Renal cortex interstitium (tissue), 15 donors: Measurements from ENCODE around the gene CENPL. TPM values are rescaled to one million over a fixed set of nuclear protein-coding genes. Genes with fewer than 3 reads are reported as not detected.

Experiments used
- DNase-seq, 11 donors: peaks; one replicate each; pipeline ENCODE4 v3.0.0-alpha.2; 2013; ENCODE audit warnings: low read depth in 9 of 11, low spot score in 4 of 11; ENCODE audit errors: extremely low read depth in 1 of 11
- long read RNA-seq, 16 experiments: transcript quantifications; one replicate each; lab custom pipeline, GENCODE V29; 2026
- polyA plus RNA-seq, 3 donors: library from polyadenylated mRNA; unstranded; fragments of 120-200 nt; gene quantifications; one replicate each; pipeline ENCODE4 v1.2.1, GENCODE V29; 2013; ENCODE audit not compliant: insufficient read length in 3 of 3

The CENPL gene, protein sequence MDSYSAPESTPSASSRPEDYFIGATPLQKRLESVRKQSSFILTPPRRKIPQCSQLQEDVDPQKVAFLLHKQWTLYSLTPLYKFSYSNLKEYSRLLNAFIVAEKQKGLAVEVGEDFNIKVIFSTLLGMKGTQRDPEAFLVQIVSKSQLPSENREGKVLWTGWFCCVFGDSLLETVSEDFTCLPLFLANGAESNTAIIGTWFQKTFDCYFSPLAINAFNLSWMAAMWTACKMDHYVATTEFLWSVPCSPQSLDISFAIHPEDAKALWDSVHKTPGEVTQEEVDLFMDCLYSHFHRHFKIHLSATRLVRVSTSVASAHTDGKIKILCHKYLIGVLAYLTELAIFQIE
- polyA plus RNA-seq = 10 to 100 TPM in 2 of 3 donors, 1 to 10 TPM in 1; 9.7 to 13.0 (median 12.5) TPM
- long read RNA-seq, donor 1, partial matches to known transcripts = 0 of 1 reads
- long read RNA-seq, donor 1, other reads (novel, unspliced or antisense) = 0 of 1 reads
- long read RNA-seq, donor 2, partial matches to known transcripts = 0 of 2 reads
- long read RNA-seq, donor 2, other reads (novel, unspliced or antisense) = 0 of 2 reads
- long read RNA-seq, donor 3, partial matches to known transcripts = 0 of 1 reads
- long read RNA-seq, donor 3, other reads (novel, unspliced or antisense) = 0 of 1 reads
- long read RNA-seq, donor 4 = 0 reads
- long read RNA-seq, donor 5 = 0 reads
- long read RNA-seq, donor 6, partial matches to known transcripts = 0 of 3 reads
- long read RNA-seq, donor 6, other reads (novel, unspliced or antisense) = 0 of 3 reads
- long read RNA-seq, donor 7, partial matches to known transcripts = 0 of 2 reads
- long read RNA-seq, donor 7, other reads (novel, unspliced or antisense) = 0 of 2 reads
- long read RNA-seq, donor 8, partial matches to known transcripts = 0 of 1 reads
- long read RNA-seq, donor 8, other reads (novel, unspliced or antisense) = 0 of 1 reads
- long read RNA-seq, donor 9, partial matches to known transcripts = 0 of 2 reads
- long read RNA-seq, donor 9, other reads (novel, unspliced or antisense) = 0 of 2 reads
- long read RNA-seq, donor 10 = 0 reads
- long read RNA-seq, donor 11 = 0 reads
- long read RNA-seq, donor 12 = 0 reads
- long read RNA-seq, donor 13, partial matches to known transcripts = 0 of 4 reads
- long read RNA-seq, donor 13, other reads (novel, unspliced or antisense) = 0 of 4 reads
- long read RNA-seq, donor 14, partial matches to known transcripts = 0 of 1 reads
- long read RNA-seq, donor 14, other reads (novel, unspliced or antisense) = 0 of 1 reads
- long read RNA-seq, donor 15, partial matches to known transcripts = 0 of 1 reads
- long read RNA-seq, donor 15, other reads (novel, unspliced or antisense) = 0 of 1 reads
- long read RNA-seq, donor 16, transcript CENPL-201 (5 exons, 1,847 nt) = major isoform, 9 of 9 reads
- long read RNA-seq, donor 16, partial matches to known transcripts = 0 of 9 reads
- long read RNA-seq, donor 16, other reads (novel, unspliced or antisense) = 0 of 9 reads

DNA sequence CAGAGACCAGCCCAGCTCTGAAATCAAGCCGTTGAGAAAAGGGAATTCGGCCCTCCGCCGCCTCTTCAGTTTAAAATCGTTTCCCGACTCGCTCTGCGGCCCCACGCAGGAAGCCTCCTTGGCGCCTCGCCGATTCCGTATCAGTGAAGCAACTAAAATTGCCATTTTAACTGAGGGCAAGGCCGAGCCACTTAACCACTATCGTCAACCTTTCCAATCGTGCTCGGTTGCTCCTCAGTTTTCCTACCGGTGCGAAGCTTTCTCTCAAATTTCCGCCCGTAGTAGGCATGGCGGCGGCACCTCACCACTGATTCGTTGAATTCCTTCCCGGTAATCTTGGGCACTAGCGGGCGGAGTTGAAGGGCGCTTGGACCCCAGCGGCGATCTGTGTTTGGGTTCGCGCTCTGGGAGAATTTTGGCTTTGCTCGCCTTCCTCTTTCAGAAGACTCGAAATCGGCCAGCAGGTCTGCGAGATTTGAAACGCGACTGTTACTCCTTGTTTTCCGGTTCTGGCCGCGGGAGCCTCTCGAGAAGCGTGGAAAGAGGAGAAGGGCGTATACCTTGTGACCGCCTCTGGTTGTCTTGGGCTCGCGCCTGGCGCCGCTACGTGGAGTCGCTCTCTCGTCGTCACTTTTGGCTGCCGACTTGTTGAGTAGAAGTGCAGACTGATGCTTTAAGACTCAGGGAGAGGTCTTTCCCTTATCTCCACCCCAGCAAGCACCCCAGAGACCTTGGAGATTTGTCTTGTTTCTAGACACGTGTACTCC is at the start of gene CENPL, which contains the start of gene DARS2:
Gene CENPL, minus strand, starts transcription at position 569 of the 767 bp plus-strand sequence. CDS start 13,584 bp downstream, outside the sequence.
Gene DARS2, plus strand, starts transcription at position 359 of the 767 bp plus-strand sequence. CDS start 557 bp downstream, outside the sequence.
- DNase-seq = peak; percentile 87 to 98 (median 96)

DNA sequence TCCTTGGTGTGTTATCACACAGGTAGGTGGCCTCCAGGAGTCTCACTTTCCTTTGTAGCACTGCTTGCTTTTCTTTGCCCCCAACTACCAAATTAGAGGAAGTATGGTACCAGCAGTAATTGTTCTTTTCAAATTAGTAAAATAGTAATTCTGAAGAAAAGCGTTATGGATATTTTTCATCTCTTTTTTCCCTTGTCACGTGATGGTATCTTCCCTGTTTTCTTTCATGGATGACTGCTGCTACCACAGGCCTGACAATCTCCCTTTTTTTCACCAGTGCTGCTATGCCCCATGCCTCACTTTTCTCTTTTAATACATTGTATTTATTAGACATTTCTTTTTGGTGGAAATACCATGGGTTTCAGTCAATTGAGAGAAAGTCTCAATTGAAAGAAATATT is 46.8 kb upstream of the CENPL start:
- no peak for DNase-seq

DNA sequence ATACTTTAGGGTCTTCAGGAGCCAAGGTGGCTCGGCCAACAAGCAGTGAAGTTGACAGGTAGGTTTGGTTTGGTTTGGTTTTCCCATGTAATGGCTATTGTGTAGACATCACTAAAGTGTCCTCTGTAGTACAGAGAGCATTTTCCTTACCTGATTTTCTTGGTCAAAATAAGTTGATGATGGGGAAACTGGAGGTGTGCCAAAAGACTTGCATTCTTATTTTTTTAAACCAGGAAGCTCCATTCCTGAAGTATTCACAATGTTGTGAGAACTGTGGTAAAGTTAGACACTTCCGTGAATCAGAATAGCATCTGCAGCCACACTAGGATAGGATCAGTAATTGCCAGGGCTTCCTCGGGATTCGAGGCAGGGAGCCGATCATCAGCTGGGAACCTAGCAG is 46.4 kb upstream of the CENPL start:
- no peak for DNase-seq

DNA sequence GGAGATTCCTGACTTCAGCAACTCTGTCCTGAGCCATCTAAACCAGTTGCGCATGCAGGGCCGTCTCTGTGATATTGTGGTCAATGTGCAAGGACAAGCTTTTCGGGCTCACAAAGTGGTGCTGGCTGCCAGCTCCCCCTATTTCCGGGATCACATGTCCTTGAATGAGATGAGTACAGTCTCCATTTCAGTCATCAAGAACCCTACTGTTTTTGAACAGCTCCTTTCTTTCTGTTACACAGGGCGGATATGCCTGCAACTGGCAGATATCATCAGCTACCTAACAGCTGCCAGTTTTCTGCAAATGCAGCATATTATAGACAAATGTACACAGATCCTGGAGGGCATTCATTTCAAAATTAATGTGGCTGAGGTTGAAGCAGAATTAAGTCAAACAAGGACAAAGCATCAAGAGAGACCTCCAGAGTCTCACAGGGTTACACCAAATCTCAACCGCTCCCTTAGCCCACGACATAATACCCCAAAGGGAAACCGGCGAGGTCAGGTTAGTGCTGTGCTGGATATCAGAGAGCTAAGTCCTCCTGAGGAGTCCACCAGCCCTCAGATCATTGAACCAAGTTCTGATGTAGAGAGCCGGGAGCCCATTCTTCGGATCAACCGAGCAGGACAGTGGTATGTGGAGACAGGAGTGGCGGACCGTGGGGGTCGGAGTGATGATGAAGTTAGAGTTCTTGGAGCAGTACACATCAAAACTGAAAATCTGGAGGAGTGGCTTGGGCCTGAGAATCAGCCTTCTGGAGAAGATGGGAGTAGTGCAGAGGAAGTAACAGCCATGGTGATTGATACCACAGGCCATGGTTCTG is 45.8 kb upstream of the CENPL start:
- no peak for DNase-seq

DNA sequence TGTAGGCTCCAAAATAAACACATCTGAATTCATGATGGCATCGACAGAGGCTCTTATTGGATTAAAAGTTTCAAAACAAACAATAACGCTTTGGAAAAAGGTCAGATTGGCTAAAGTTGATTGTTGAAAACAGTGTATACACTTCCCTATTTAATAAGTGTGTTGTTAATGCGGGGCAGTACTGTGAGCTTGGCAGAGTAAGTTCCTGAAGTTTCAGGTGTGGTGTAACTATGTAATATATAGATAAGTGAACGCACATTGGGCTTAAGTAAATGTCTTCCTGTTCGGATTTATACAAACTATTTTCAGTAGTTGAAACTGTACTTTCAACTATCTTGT is 44.3 kb upstream of the CENPL start:
- no peak for DNase-seq

DNA sequence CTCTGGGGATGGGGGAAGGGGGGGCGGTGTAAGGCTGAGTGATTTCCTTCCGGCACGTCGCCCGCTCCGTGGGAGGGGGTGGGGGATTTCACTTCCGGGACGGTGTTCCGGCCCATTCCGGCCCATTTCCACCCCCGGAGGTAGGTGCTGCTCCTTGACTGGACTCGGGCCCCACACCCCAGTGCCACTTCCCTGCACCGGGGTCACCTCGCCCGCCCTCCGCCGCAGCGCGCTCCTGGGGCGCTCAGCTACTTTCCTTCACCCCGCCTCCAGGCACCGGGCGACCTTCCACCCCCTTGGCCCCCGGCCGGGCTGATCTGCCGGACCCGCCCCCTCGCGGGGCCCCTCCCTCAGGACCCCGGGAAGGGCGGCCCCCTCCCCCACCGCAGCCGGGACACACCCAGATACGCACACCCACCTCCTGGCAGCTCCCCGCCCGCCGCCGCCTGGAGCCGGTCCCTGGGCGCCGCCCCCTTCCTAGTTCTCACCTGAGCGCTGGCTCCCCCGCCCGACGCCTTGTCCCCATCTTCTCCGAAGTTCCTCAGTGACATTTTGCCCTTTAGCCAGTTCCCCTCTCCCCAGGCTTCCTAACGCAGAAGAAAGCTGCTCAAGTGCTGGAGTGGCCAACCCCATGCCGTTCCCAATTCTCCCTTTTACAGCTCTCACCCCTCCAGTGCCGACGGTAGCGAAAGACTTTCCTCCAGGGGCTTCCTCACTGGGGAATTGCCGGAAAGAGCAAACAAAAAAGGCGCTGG is 43.8 kb upstream of the CENPL start, which contains the start of gene ZBTB37:
Gene ZBTB37, plus strand, starts transcription at position 115 of the 755 bp plus-strand sequence. CDS start 1,846 bp downstream, outside the sequence.
- peak in 9 of 11 donors; percentile 44 to 82 (median 68) for DNase-seq

DNA sequence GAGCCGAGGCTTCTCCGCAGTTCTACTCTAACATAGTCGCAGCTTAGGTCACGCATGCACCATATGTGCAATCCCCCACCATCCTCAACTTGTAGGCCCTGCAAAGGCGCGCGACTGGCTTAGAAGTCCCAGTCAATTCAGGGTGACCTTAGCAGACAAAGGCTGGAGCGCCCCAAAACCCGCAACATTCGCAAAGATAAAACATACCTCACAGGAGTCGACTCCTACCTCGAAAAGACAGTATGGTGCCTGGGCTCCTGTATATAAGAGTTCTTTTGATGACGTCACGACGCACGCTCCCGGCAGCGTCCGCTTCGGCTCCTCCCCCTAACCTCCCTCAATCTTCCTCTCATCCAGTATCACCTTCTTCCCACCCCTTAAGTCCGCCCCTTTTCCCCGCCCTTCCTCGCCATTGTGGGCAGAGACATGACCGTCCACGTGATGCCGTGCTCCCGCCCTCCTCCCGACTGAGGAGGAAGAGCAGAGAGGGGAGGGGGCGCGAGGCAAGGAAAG is 43.1 kb upstream of the CENPL start, which contains the start of gene GAS5:
Gene GAS5, minus strand, starts transcription at position 237 of the 513 bp plus-strand sequence.
- peak; percentile 98 to 100 (median 100) for DNase-seq

DNA sequence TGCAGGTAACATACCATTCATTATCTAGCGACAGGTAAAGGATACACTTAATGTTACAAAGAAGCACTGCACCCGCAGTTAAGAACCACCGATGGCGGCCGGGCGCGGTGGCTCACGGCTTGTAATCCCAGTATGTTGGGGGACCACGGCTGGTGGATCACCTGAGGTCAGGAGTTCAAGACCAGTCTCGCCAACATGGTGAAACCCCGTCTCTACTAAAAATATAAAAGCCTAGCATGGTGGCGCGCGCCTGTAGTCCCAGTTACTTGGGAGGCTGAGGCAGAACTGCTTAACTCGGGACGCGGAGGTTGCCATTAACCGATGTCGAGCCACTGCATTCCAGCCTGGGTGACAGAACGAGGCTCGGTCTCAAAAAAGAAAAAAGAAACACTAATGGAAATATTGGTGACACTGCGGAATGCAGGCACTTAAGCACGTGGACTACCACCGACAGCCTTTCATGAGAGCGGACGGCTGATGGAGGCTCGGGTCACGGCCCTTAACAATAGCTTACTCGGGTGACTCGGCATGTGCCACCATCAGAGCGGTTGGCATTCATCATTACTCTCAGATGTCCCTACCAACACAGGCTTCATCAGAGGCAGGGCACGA is 42.6 kb upstream of the CENPL start:
- DNase-seq = peak in 1 of 11 donors; percentile 31

DNA sequence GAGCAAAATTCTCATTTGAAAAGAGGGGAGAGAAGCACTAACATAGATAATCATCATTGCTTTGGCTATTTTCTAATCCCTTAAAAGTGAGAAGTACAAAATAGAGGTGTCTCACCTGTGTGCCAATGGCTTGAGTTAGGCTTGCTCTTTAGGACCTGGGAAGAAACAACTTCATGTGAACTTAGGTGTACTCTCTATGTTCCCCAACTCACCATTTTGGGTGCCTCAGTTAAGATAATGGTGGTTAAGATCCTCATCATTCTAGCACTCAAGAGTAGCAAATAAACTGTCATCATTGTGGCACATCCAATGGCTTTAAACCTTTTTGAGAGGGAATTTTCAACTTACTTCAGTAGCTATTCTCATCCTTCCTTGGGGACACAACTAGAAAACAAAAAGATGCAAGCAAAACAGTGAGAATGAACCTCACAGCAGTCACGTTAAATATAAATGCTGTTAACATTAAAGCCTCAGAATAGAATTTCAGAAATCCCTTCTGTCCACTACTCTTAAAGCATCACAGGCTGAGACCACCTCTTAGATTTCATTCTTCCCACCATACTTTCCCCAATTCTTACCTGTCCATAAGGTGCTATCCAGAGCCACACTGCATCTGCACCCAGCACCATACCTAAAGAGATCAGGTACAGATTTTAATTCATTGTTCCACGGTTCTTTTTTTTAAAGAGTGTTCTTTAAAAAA is 41.9 kb upstream of the CENPL start:
- no peak for DNase-seq

DNA sequence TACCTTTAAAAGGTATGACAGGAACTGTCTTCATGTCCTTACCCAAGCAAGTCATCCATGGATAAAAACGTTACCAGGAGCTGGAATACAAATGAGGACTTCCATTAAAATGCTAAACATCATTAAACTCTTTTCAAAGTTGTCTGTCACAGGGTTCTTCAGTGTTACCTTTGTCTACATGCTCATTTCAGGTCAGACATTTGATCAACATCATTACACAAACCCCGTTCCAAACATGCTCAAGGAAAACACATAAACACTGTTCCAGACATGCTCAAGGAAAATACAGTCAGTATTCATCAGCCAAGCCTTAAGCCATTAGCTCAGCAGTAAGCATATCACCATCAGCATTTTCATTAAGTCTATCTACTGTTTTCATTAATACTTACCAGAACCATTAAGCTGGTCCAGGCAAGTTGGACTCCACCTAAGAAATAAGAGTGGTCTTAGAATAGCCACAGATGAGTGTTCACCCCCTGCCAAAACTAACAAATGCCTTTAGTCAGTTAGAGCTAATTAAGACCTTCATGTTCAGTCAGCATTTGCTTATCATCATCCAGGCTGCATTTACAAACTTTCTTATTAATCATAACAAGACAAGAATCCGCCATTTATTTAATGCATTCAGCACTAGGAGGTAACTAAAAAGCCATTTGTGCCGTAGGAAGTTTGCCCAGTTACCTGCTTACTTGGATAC is 40.9 kb upstream of the CENPL start:
- no peak for DNase-seq

DNA sequence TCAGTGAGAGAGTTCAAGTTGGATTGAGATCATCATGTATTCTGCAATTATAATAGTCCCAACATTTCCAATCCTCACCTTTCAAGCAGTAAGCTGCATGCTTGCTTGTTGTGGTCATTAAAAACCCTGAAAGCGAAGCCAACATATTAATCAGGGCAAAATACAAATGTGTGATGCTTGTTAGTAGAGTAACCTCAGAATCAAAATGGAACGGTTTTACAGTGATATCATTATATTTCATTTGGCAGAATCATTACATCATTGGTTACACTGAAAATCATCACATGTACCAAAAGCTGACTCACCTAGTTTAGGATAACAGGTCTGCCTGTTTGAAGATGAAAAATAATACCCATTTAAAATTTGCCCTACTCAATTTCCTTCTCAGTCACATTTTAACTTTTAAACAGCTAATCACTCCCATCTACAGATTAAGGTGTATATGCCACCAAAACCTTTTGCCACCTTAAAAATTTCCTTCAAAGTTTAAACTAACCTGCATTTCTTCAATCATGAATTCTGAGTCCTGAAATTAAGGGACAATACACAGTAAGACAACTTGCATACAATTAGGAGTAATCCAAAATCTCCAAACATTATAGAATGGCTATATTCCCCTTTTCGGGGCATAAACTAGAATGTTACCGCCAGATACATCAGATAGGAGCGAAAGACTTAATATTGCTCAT is 39.6 kb upstream of the CENPL start:
- no peak for DNase-seq

DNA sequence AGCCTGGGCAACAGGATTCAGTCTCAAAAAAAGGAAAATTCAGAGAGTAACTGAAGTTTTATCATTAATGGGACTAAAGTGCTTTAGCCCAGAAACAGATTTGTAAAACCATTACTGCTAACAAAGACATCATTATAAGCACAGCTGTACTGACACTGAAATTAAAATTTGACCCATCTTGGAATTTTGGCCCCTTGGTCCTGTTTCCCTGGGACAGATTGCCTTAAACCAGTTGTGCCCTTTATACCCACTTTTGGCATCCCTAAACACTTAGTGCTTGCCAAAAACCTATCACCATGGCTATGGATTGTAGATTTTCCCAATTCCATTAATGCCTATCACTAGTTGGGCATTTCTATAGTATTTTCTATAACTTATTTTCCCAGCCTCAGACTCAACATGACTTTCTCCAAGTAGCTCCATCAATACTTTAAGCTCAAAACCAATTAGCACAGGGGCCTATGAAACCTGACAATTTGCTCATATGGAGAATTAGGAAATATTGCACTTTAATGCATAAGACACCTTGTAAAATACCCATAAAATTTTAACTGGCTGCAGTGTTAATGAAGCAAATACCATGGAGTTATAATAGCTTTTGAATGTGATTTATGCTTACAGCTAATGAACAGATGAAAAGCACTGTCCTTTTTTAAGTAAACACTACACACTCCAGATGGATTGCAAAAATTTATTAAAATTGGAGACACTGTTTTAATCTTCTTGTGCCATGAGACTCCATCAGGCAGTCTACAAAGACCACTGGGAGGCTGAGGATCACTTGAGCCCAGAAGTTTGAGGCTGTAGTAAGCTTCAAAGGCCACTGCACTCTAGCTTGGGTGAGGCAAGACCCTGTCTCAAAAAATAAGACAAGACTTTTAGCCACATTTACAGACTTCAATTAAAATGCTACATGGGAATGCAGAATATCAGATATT is 38.8 kb upstream of the CENPL start:
- no peak for DNase-seq

DNA sequence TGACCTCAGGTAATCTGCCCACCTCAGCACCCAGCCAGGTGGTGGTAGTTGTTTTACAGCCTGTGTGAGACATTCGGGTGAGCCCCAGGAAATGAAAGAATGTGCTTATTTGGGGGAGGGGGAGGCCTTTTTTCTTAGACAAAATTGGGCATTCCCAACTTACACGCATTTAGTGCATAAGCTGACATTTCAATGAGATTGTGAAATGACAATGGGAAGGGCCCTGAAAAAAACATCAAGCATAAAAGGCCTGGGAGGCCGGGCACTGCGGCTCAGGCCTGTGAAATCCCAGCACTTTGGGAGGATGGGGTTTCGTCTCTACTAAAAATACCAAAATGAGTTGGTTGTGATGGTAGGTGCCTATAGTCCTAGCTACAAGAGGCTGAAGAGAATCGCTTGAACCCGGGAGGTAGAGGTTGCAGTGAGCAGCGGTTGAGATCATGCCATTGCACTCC is 38.1 kb upstream of the CENPL start:
- no peak for DNase-seq
